BE2C (cell line): ENCODE measurements around the gene PKP3.
A peak's percentile ranks its signal among the peaks of the same experiment; 100 is the strongest.

Source experiments
- DNase-seq: peaks from one replicate; pipeline ENCODE4 v3.0.0-alpha.2; 2020
- H3K27me3 ChIP-seq: fragments of 250-450 bp; sonication (Bioruptor Pico); 2 replicates; pipeline ENCODE4 v1.5.1; 2020; ENCODE audit warnings: mild to moderate bottlenecking
- H3K36me3 ChIP-seq: fragments of 250-450 bp; sonication (Bioruptor Pico); 2 replicates; pipeline ENCODE4 v1.5.1; 2020; ENCODE audit warnings: mild to moderate bottlenecking
- H3K4me1 ChIP-seq: fragments of 250-450 bp; sonication (Bioruptor Pico); 2 replicates; pipeline ENCODE4 v1.5.1; 2020
- H3K4me3 ChIP-seq: 2 replicates; pipeline ENCODE4 v1.5.1; 2011; ENCODE audit warnings: low read depth, low read length
- H3K9me3 ChIP-seq: fragments of 250-450 bp; sonication (Bioruptor Pico); 2 replicates; pipeline ENCODE4 v1.5.1; 2020
- TF ChIP-seq, protein P1 (sequence below): IDR thresholded peaks from 2 replicates; pipeline ENCODE4 v1.5.1; 2012; ENCODE audit warnings: mild to moderate bottlenecking, low read depth, low read length

Gene PKP3

DNA sequence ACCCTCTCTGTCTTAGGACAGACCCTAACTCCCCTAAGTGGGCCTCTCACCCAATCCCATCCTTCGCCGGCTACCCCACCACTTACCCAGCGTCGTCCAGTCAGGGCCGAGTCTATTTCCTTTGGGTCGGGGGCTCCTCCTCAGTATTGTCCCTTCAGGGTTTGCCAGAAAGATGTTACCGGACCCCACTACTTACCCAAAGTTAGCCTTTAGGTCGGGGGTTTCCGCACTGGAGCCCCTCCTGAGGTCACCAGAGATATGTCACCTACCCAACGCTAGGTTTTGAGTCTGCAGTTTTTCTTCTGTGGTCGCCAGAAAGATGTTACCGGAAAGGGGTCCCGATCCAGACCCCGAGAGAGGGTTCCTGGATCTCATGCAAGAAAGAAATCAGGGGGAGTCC, 42.6 kb upstream of the PKP3 start:
- TF ChIP-seq, protein P1, sequence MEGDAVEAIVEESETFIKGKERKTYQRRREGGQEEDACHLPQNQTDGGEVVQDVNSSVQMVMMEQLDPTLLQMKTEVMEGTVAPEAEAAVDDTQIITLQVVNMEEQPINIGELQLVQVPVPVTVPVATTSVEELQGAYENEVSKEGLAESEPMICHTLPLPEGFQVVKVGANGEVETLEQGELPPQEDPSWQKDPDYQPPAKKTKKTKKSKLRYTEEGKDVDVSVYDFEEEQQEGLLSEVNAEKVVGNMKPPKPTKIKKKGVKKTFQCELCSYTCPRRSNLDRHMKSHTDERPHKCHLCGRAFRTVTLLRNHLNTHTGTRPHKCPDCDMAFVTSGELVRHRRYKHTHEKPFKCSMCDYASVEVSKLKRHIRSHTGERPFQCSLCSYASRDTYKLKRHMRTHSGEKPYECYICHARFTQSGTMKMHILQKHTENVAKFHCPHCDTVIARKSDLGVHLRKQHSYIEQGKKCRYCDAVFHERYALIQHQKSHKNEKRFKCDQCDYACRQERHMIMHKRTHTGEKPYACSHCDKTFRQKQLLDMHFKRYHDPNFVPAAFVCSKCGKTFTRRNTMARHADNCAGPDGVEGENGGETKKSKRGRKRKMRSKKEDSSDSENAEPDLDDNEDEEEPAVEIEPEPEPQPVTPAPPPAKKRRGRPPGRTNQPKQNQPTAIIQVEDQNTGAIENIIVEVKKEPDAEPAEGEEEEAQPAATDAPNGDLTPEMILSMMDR: no peak
- no peaks in the 10 kb centered on the region for H3K9me3 ChIP-seq
- no peak overlapping the region for H3K4me3 ChIP-seq
- H3K4me1 ChIP-seq: no peaks in the 10 kb centered on the region
- H3K27me3 ChIP-seq: no peaks in the 10 kb centered on the region
- no peak for DNase-seq
- H3K36me3 ChIP-seq: no peaks in the 10 kb centered on the region

DNA sequence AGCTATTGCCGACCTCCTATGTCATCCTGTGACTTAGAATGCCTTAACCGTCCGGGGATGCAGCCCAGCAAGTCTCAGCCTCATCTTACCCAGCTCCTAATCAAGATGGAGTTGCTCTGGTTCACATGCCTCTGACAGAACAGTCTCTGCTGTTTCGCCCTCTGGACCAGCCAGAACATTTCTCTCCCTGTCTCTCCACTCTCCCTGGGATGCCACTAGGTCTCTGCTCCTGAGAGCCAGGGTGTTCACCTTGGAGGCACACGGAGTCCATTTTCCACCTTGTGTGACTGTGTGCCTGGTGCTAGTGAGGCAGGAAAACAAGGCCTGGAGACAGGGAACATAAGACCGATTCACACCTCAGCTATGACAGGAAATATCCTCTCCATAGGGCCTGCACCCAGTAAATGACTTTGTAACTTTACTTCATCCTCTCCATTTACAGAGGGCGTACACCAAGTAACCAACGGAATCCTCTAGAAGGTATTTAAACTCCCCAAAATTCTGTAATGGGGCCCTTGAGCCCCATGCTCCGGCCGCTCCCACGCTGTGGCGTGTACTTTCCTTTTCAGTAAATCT, 41.5 kb upstream of the PKP3 start:
- no peak for DNase-seq
- no peaks in the 10 kb centered on the region for H3K36me3 ChIP-seq
- H3K27me3 ChIP-seq: no peaks in the 10 kb centered on the region
- H3K4me1 ChIP-seq: no peaks in the 10 kb centered on the region
- H3K4me3 ChIP-seq: no peak overlapping the region
- no peaks in the 10 kb centered on the region for H3K9me3 ChIP-seq
- TF ChIP-seq, protein P1: no peak

DNA sequence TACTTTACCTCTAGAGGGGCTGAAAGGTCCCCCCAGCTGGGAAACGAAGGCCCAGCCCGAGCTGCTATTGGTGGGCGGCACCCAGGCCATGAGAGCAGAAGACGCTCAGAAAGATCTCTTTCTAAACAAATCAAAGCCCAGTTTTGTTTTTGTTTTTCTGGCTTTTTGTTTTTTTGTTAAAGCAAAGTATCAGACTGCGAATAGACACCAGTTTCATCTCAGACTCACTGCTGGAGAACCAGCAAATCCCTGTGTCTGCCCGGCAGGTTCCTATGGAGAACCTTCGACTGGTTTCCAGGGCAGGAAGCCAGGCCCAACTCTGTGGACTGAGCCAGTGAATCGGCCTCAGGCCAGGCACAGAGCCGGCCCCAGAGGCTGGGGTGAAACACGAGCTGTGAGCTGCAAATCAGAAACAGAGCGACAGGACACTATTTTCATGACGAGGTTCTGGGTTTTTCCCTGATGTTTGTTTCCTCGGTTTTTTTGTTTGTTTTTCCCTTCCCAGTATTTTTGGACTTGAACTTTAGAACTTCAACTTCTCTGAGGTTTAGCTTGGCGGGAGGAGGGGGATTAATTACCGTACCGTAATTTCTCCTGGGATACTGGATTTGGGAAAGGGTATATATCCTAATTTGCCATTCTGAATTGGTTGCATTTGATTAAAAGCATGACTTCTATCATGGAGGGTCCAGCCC, 40.7 kb upstream of the PKP3 start:
- H3K27me3 ChIP-seq: no peaks in the 10 kb centered on the region
- no peak overlapping the region for H3K4me3 ChIP-seq
- H3K9me3 ChIP-seq: no peaks in the 10 kb centered on the region
- TF ChIP-seq, protein P1: no peak
- H3K4me1 ChIP-seq: no peaks in the 10 kb centered on the region
- no peaks in the 10 kb centered on the region for H3K36me3 ChIP-seq
- DNase-seq: no peak

DNA sequence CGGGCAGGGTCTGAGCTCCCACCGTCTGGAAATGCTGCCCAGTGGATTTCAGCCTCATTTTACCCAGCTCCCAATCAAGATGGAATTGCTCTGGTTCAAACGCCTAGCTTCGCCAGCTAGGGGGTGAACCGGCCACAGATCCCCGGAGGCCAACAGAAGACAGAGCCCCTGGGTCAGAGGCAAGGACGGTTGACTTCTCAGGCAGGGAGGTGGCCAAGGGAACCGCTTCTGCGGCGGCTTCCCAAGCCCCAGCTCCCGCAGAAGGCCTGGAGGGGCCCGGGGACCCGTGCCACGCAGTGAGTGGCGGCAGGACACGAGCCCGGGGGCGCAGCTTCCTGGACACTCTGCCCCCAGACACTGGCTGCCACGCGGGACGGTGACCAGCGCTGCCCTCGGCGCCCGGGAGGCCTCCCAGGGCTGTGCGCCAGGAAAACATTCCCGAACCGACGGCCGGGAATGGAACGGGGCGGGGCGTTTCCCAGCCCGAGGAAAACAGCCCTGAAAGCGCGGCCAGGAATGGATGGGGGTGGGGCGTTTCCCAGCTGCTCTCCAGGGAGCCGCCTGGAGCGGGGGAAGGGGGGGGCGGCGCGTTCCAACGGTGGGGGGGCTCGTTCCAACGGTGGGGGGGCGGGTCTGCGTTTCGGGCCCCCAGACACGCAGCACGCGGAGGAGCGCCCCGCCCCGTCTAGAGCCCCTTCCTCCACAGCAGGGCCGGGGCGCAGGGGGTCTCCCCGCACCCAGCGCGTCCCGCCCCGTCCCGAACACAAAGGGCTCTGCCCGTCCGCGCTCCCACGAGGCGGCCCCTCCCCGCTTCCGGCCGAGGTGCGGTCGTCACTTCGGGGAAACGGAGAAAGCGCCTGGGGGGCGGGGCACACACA, 38.2 kb upstream of the PKP3 start:
- H3K36me3 ChIP-seq: no peaks in the 10 kb centered on the region
- no peaks in the 10 kb centered on the region for H3K9me3 ChIP-seq
- TF ChIP-seq, protein P1: no peak
- H3K4me3 ChIP-seq: peak overlapping the region; percentile 38
- DNase-seq: peak; percentile 68
- no peaks in the 10 kb centered on the region for H3K4me1 ChIP-seq
- no peaks in the 10 kb centered on the region for H3K27me3 ChIP-seq

DNA sequence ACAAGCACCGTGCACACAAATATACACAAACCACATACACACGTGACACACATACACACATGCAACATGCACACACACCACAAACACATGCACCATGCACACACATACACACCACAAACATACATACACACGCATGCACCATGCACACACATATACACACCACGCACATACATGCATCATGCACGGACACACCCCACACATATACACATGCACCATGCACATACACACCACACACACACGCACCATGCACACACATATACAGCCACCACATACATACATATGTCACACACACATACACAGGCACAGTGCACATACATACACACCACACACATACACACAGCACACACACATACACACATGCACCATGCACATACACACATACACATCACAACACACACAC, 37.4 kb upstream of the PKP3 start:
- H3K4me3 ChIP-seq: no peak overlapping the region
- no peaks in the 10 kb centered on the region for H3K27me3 ChIP-seq
- H3K9me3 ChIP-seq: no peaks in the 10 kb centered on the region
- DNase-seq: no peak
- no peaks in the 10 kb centered on the region for H3K4me1 ChIP-seq
- TF ChIP-seq, protein P1: no peak
- H3K36me3 ChIP-seq: no peaks in the 10 kb centered on the region
